Stimulated activated CD4-positive, alpha-beta T cell treated with anti-CD3 and anti-CD28 coated beads, Interleukin-12 subunit alpha, Interleukin-12 subunit beta, amount 100 ng/mL, for 4 hours (primary cell): ENCODE data around the gene CSPG4.
"Not testable (repeated sequence)": the region's sequence is repeated elsewhere in the genome, so short reads cannot be mapped to it uniquely, and the experiment has no call there.

Experiments
- DNase-seq: peaks from one replicate; pipeline ENCODE4 v3.0.0-alpha.2; 2020

Gene CSPG4

GRCh38 chr15:75686212-75686642 lies 26.4 kb downstream of the CSPG4 start:
- DNase-seq = peak; percentile 71

GRCh38 chr15:75685195-75685594 lies 27.5 kb downstream of the CSPG4 start:
- no peak for DNase-seq

GRCh38 chr15:75684648-75685047 lies 28.0 kb downstream of the CSPG4 start:
- DNase-seq = no peak

- DNase-seq = peak; percentile 65
Observed at GRCh38 chr15:75683646-75684312, 28.9 kb downstream of the CSPG4 start.

GRCh38 chr15:75682181-75683135 lies 30.2 kb downstream of the CSPG4 start:
- no peak for DNase-seq

- DNase-seq = no peak
Observed at GRCh38 chr15:75680007-75680789, 32.5 kb downstream of the CSPG4 start.

GRCh38 chr15:75678324-75678690 lies 34.3 kb downstream of the CSPG4 start:
- not testable (repeated sequence) for DNase-seq

GRCh38 chr15:75677465-75678323 lies 35.0 kb downstream of the CSPG4 start:
- DNase-seq = no peak

GRCh38 chr15:75676688-75677464 lies 35.8 kb downstream of the CSPG4 start:
- DNase-seq = no peak

GRCh38 chr15:75675579-75676404 lies 36.9 kb downstream of the CSPG4 start:
- no peak for DNase-seq

GRCh38 chr15:75674366-75674765 lies 38.3 kb downstream of the CSPG4 start:
- DNase-seq = no peak

GRCh38 chr15:75673426-75674235 lies 39.0 kb downstream of the CSPG4 start:
- no peak for DNase-seq

- DNase-seq = no peak
Observed at GRCh38 chr15:75672646-75673425, 39.8 kb downstream of the CSPG4 start.

- DNase-seq = no peak
Observed at GRCh38 chr15:75671730-75672602, 40.7 kb downstream of the CSPG4 start.

GRCh38 chr15:75669879-75670212 lies 42.8 kb downstream of the CSPG4 start:
- no peak for DNase-seq

- DNase-seq = no peak
Observed at GRCh38 chr15:75669191-75669878, 43.3 kb downstream of the CSPG4 start.

GRCh38 chr15:75666823-75667501 lies 45.7 kb downstream of the CSPG4 start:
- no peak for DNase-seq
